GM12873 (cell line): ENCODE results near the gene SLC12A5.

Experiments
- CTCF ChIP-seq: IDR thresholded peaks from 2 replicates; pipeline ENCODE4 v1.5.1; 2012; ENCODE audit warnings: low read depth, mild to moderate bottlenecking, moderate library complexity, low read length, control low read depth; ENCODE audit not compliant: insufficient read depth; ENCODE audit errors: missing control alignments

Gene SLC12A5

GRCh38 chr20:46002008-46002407 lies 27.0 kb upstream of the SLC12A5 start:
- no peak for TF ChIP-seq CTCF

GRCh38 chr20:46004187-46004586 lies 24.8 kb upstream of the SLC12A5 start:
- TF ChIP-seq CTCF, result no peak

GRCh38 chr20:46004889-46005473 lies 24.0 kb upstream of the SLC12A5 start:
- no peak for TF ChIP-seq CTCF

- no peak for TF ChIP-seq CTCF
Measured at GRCh38 chr20:46006022-46006705, 22.9 kb upstream of the SLC12A5 start.

GRCh38 chr20:46006964-46007363 lies 22.1 kb upstream of the SLC12A5 start:
- TF ChIP-seq CTCF, result no peak

- no peak for TF ChIP-seq CTCF
Measured at GRCh38 chr20:46007671-46008070, 21.3 kb upstream of the SLC12A5 start.

- TF ChIP-seq CTCF, result no peak
Measured at GRCh38 chr20:46009816-46010215, 19.2 kb upstream of the SLC12A5 start.
